Colon (tissue), 2 donors: ENCODE data around the gene TARDBP.
"Not testable (repeated sequence)": the region's sequence is repeated elsewhere in the genome, so short reads cannot be mapped to it uniquely, and the experiment has no call there.

Experiments
- FAIRE-seq: peaks from 2 replicates; lab custom pipeline; 2012; peaks lifted over from hg19 to GRCh38; lab: Jason Lieb, UNC
- donor health status: control.
- donor health status: control.

Gene TARDBP

DNA sequence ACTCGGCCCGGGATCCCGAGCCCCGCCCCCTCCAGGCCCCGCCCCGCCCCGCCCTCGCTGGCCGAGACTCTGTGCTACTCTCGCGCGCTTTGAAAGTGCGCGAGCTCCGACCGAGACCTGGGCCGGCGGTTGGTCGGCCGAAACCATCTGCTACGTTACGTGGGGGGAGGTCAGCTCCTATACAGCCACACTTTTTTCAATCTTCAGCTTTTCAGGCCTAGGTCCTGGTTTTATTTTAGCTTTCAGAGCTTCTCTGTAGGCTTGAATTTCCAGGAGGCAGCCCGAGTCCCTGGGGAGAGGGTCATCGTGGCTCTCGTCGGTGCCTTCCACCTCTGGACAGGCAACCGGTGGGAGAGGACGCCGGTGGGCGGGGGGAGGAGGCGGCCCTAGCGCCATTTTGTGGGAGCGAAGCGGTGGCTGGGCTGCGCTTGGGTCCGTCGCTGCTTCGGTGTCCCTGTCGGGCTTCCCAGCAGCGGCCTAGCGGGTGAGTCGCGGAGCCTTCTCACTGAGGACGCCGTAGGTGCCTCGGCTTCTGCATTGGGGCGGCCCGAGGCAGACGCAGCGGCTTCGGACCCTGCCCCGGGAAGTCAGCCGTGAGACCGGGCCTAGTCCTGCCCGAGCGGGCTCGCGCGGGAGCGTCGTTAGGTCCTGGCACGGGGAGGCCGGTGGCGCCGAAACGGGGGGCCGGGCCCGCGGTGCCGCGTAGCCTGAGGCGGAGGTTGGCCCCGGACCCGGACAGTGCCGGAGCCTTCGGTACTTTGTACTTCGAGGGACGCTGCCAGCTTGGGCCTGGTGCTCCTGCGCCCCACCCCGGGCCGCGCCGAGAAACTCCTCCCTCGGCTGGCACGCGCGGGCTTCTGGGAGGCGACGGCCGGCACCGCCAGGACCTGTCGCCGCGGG, at the start of gene TARDBP:
Gene TARDBP, plus strand, starts transcription at position 395 of the 900 bp plus-strand sequence. CDS start 1,074 bp downstream, outside the sequence.
- no peak for FAIRE-seq

DNA sequence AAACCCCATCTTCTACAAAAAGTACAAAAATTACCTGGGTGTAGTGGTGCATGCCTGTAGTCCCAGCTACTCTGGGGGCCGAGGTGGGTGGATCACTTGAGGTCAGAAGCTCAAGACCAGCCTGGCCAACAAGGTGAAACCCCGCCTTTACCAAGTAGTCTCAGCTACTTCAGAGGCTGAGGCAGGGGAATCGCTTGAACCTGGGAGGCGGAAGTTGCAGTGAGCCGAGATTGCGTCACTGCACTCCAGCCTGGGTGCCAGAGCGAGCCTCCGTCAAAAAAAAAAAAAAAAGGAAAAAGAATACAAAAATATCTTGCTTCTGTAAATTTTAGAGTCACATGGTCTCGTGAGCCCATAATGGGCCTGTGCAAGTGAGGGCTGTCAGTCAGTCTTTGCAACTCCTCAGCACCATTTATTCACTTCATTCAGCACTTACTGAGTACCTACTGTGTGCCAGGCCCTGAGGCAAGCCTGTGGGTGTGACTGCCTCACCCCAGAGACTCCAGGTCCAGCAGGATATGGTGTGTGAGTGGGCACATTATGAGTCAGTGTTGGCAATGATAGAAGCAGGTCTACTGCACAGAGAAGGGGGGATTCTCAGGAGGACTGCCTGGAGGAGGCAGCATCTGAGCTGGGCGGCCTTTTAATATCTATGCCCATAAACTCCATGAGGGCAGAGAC, 46.8 kb upstream of the TARDBP start:
- no peak for FAIRE-seq

DNA sequence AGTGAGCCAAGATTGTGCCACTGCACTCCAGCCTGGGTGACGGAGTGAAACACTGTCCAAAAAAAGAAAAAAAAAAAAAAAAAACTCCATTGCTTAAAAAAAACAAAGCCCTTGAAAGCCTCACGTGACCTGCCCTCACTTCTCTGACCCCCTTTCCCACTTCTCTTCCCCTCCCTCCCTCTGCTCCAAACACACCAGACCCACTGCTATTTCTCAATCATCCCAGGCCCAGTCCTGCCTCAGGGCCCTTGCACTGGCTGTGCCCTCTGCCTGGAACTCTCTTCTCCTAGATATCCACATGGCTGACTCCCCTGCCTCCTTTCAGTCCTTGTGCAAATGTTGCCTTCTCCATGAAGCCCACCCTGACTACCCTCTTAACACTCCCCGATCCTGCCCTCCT, 45.4 kb upstream of the TARDBP start:
- FAIRE-seq = no peak

DNA sequence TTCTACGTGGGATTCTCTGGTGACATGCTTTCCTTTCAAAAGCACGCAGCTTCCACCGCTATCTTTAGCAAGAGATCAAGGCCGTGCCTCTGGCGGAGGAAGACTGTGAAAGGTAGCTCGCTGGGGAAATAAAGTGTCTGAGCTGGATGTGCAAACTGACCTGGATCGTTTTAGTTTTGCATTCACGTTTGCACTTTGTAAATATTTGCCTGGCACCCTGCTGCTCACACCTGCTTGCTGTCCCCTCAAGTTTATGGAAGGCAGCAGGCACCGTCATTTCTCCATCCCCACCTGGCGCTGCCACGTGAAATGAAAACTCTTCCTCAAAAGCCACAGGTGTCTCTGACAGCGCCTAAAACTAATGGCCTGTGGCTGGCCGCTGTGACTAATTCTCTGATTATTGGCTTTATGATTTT, 44.0 kb upstream of the TARDBP start:
- FAIRE-seq = no peak

DNA sequence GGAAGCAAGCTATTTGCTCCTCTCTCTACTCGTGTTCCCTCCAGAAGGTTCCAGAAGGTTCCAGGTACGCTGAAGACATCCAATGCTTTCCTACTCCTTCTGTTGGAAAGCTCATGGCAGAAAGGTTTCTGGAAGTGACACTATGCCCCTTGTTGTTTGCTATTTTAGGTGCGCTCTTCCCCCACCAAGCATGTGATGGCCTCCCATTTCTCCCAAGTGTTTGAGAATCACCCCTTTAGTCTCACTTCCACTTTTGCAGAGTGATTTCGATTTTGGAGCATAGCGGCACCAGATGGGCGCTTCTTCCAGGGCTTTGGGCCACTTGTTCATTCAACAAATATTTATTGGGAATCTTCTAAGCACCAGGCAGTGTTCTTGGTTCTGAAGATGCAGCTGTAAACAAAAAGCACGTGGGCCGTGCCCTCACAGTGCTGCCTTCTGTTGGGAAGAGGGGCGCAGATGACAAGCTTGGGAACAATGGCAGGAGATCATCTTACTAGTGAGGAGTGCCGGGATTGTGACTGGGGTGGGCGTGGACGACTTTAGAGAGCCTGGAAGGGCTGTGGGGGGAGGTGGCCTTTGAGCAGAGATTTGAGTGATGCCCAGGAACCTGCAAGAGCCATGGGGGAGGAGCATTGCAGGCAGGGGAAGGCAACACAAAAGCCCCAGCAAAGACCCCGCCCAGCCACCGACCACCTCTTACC, 43.0 kb upstream of the TARDBP start:
- no peak for FAIRE-seq

DNA sequence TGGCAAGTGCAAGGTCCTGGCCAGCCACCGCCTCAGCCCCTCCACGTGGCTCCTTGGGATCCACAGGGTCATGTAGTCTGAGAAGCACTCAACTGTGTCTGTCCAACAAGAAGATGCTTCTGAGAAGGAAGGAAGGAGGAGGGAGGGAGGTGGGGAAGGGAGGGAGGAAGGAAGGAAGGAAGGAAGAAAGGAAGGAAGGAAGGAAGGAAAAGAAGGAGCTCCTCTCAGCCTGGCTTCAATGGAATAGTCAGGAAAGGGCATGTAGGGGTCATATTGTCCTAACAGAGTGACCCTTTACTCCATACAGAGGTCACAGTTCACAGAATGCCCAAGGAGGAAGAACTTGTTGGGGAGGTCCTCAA, 42.5 kb upstream of the TARDBP start:
- FAIRE-seq = no peak

DNA sequence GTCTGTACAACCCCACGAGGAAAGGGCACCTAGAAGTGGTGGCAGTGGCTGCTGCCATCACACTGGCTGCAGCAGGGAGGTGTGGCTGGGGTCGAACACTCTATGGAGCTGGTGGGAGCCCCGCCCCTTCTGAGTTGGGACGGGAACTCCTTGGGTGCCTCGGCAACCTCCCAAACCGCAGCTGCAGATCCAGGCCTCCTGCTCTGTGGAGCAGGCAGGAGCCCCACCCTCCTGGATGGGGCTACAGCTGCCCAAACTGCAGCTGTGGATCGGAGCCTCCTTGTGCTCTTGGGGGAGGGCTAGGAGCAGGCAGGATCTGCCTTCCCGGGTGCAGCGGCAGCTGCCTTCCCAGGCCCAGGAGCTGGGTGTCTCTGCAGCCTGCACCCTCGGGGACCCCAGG, 38.9 kb upstream of the TARDBP start:
- FAIRE-seq = no peak

DNA sequence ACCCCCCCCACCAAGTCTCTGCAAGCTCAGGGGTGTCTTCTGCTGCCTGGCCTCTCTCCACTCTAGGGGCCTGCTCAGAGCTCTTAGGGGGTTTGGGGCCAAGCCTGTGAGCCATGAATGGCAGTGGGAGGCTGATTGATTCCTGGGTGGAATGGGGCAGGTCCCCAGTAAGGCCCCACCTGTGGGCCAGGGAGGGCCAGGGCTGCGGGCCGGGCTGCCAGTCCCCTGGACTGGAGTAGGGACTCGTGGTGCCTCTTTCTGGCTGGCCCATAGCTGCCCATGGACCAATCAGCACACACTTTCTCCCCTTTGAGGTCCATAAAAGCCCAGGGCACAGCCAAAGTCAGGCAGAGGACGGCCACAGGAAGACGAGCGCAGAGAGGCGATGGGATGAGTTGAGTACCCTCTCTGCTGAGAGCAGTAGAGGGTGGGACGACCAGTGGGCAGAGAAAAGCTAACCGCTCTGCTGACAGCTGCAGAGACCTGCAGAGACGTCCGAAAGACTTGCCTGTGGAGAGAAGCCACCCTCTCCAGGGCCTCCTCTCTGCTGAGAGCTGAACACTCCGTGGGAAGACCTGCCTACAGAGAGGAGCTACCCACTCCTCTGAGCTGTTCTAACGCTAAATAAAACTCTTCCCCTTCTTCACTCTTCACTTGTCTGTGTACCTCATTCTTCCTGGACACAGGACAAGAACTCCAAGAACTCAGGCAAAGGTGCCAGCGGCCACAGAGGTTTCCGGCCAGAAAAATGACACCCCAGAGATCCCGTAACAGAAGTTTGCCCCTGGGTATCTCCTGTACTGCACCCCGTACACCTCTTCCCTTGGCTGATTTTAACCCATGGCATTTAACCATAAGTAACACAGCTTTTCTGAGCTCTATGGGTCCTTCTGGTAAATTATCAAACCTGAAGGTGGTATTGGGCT, 38.2 kb upstream of the TARDBP start:
- no peak for FAIRE-seq

DNA sequence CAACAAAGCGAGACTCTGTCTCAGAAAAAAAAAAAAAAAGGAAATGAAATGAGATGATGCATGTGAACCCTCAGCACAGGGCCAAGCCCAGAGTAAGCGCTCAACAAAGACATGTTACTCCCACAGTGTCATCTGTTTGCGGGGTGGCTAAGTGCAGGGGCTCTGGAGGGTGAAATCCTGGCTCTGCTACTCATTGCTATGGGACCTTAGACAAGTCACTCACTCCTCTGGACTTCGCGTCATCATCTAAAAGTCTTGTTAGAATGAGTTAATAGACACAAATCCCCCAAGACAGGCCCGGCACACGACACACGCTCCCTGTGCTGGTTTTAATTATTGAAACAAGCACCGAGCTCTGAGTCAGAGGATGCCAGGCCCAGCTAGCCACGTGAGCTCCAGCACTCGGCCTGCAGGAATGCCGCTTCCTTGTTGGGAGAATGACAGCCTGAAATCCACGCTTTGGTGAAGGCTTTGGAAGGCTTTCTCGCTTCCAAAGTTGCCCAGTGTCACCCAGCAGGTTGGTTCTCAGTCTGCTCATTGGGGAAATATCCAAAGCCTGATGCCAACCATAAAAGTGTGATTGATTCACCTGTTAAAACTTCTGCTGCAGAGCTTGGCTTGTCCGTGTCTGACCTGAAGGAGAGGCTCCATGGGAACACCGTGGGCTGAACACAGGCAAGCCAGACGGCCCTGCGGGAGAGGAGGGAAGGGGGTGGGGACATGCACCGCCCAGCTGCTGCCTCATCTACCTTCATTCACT, 36.7 kb upstream of the TARDBP start:
- no peak for FAIRE-seq

DNA sequence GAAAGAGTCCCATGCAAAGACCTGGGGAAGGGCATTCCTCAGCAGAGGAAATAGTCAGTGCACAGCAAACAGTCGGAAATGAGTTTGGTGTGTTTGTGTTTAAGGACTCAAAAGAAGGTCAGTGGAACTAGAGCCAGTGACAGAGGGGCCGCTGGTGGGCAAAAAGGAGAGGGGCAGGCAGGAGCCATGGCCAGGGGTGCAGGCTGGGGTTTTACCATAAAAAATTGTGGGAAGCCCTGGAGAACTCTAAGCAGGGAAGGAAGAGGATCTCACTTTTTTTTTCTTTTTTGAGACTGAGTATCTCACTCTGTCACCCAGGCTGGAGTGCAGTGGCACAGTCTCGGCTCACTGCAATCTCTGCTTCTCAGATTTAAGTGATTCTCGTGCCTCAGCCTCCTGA, 33.7 kb upstream of the TARDBP start:
- FAIRE-seq = no peak

DNA sequence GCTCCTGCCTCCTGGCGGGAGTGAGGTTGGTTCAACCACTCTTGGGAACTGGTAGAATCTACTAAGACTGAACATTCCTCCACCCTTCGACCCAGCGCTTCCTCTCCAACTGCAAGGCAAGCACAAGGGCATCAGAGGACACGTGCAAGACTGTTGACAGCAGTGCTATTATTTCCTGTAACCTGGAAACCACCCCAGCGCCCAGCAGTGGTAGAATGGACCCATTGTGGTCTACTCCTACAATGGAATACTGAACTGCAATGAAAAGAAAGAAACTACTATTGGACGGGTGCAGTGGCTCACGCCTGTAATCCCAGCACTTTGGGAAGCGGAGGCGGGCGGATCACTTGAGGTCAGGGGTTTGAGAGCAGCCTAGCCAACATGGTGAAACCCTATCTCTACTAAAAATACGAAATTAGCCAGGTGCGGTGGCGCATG, 33.0 kb upstream of the TARDBP start:
- no peak for FAIRE-seq

DNA sequence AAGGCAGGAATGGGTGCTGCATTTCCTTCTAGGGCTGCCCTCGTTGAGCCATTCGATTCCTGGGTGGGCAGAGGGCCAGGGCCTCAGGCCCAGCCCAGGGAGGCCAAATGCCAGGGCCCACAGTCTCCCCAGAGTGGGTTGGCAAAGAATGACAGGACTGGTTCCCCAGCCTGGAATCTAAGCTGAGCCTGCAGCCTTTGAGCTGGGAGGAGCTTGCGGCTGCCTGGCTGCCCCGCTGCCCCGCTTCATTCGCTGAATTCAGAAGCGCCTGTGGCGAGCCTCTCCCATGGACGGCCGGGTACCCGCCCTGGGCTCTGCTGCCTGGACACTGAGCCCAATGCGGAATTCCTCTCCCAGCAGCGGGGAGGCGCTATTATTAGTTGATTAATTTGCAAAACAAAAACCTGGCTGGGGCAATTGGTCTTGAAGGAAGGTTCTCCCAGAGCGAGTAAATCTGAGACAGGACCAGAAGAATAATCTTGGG, 32.3 kb upstream of the TARDBP start:
- FAIRE-seq = no peak

DNA sequence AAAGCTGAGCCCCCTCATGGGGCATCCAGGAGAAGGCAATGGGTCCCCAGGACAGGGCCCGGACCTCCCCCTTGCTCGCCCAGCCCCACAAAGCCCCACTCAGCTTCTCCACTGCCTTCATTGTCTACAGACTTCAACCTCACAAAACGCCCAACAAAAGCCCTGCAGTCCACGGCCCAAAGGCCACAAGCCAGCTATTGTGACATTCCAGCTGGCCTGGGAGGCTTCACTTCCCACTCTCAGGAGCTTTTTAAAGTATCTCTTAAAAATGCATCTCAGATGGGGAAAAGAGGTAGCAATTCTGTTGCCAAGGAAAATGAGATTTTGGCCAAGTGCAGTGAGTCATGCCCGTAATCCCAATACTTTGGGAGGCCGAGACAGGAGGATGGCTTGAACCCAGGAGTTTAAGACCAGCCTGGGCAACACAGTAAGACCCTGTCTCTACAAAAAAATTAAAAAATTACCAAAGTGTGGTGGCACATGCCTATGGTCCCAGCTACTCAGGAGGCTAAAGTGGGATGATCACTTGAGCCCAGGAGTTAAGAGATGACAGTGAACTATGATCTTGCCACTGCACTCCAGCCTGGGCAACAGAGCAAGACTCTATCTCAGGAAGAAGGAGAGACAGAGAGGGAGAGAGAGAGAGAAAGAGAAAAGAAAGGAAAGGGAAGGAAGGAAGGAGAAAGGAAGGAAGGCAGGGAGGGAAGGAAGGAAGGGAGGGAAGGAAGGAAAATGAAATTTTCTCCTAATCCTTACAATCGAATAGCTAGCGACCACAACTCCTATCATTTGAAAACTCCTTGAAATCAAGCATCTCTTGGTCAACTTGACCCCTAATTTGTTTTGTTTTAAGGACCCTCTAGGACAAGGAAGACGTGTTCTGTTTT, 31.4 kb upstream of the TARDBP start:
- no peak for FAIRE-seq

DNA sequence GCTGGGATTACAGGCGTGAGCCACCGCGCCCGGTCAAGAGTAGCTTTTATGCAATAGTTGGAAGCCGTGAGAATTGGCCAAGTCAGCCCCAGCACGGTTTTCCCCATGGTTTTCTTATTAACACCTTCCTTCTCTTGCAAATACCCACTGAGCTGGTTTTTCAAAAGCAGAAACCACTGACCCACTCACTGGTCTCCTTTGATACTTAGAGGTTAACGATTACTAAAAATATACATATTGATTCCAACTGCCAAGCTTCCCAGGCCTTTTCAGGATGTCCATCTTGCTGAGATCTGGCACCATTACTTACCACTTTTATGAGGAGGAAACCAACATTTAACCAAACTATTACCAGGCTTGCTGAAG, 25.9 kb upstream of the TARDBP start:
- no peak for FAIRE-seq

DNA sequence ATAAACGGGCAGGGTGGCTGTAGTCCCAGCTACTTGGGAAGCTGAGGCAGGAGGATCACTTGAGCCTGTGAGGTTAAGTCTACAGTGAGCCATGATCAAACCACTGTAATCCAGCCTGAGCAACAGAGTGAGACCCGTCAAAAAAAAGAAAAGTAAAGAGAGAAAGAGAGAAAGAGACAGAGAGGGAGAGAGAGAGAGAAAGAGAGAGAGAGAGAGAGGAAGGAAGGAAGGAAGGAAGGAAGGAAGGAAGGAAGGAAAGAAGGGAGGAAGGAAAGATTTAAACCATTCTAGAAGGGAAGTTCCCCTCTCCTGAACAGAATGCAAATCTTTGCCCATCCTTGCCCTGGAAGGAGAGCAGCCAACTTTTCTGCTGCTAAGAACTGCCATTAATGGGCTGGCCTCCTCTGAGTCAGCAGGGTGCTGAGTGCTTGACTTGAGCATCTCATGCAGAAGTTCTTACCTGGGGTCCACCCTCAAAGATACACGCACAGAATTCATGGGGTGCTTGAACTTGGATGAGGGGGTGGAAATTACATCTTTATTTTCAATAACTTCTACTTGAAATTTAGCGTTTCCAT, 24.5 kb upstream of the TARDBP start:
- FAIRE-seq = no peak

DNA sequence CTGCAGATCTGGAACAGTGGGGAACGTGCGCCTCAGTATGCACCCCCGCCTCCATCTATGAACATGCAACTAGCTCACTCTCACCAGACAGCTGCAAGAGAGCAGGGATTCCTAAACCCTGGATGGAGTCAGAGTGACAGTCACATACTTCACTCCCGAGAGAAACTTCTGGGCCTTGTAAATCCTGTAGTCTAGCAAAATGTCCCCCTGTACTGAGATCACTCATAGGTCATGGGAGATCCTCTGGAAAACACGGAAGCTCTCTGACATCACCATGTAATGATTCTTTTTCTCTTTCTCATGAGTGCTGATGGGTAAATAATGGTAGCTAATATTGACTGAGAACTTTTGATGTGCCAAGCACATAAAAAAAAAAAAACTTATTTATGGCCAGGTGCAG, 23.4 kb upstream of the TARDBP start:
- no peak for FAIRE-seq

DNA sequence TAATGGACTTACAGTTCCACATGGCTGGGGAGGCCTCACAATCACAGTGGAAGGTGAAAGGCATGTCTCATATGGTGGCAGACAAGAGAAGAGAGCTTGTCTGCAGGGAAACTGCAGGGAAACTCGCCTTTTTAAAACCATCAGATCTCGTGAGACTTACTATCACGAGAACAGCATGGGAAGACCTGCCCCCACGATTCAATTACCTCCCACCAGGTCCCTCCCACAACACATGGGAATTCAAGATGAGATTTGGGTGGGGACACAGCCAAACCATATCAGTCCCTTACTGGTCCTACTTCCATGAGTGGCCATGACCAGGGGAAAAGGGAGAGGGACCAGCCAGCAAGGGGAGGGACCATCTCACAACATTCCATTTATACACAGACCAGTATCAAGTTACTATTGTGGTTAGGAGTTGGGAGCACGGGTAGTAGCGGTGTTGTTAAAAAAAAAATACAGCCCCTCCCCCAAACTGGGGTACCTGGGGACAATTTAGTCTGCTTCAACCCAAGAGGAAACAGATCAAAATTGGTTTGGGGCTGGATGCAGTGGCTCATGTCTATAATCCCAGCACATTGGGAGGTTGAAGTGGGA, 22.4 kb upstream of the TARDBP start:
- FAIRE-seq = not testable (repeated sequence)

DNA sequence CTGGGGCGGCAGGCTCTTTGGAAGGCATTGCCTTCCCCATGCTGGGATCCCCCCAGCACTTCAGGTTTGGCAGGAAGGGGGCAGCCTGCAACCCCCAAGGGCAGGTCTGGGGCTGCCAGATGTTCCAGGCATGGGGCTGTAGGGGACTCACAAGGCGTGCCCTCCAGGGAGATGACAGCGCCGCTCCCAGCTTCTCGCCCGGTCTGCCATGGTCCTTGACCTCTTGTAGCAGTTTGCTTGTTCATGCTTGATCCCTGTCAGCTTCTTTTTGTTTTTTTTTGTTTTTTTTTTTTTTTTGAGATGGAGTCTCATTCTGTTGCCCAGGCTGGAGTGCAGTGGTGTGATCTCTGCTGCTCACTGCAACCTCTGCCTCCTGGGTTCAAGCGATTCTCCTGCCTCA, 21.6 kb upstream of the TARDBP start:
- no peak for FAIRE-seq

DNA sequence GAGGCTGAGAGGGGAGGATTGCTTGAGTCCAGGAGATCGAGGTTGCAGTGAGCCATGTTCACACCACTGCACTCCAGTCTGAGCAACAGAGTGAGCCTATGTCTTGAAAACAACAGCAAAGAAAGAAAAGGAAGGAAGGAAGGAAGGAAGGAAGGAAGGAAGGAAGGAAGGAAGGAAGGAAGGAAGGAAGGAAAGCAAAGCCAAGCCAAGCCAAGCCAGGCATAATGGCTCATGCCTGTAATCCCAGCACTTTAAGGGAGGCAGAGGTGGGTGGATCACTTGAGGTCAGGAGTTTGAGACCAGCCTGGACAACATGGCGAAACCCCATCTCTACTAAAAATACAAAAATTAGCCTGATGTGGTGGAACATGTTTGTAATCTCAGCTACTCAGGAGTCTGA, 20.4 kb upstream of the TARDBP start:
- FAIRE-seq = not testable (repeated sequence)
